DMS153 treated with DMSO at 0.1 percent for 48 hours (cell line): ENCODE results near the gene TRAK1.

ENCODE experiments used
- DNase-seq: peaks from one replicate; lab custom pipeline; 2025; ENCODE audit not compliant: unreplicated experiment; lab: John Stamatoyannopoulos, UW

TRAK1 gene

DNA sequence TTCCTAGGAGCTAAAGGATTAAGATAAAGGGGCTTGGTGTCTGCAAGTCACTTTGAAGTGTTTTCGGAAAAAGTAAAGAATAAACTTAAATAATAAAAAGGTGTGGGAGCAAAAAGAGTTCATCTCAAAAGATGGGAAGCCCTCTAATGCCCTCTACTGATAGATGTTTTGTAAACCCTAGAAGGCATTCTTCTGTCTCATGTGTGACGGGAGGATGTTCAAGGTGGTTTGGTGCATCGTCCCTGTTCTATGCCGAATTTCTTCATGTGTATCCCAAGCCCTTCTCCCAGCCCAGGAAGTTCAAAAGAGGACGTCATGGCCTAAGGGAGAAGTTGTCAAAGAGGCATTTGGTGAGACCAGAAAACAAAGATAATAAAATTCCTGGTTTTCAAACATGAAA is 137.6 kb downstream of the TRAK1 start:
- DNase-seq, result no peak

DNA sequence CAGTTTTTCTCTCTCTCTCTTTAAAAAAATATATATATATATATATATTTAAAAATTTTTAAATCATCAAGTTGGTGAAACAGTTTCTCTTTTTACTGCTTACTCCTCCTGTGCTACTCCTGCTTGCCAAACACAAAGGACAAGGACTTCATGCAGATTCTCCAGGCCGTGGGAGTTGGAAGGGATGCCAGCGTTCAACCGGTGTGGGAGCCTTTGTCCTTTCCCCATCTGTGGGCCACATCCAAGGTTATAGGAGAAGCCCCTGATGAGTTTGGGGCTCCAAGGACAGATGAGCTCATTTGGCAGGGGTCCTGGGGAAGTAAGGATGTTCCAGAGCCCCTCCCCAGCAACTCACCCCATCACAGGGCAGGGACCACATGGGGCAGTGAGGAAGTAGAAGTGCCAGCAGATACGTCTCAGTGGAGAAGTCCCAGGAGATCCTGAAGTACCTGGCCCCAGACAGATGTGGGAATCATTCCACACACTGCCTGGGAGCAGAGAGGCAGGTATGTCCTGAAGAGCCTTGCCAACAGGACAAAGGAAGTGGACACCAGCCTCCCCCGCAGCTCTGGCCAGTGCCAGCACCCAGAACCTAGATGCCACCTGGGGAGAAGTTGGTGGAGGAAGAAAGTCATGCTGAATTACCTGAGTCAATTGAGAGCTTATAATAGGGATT is 138.2 kb downstream of the TRAK1 start:
- no peak for DNase-seq

DNA sequence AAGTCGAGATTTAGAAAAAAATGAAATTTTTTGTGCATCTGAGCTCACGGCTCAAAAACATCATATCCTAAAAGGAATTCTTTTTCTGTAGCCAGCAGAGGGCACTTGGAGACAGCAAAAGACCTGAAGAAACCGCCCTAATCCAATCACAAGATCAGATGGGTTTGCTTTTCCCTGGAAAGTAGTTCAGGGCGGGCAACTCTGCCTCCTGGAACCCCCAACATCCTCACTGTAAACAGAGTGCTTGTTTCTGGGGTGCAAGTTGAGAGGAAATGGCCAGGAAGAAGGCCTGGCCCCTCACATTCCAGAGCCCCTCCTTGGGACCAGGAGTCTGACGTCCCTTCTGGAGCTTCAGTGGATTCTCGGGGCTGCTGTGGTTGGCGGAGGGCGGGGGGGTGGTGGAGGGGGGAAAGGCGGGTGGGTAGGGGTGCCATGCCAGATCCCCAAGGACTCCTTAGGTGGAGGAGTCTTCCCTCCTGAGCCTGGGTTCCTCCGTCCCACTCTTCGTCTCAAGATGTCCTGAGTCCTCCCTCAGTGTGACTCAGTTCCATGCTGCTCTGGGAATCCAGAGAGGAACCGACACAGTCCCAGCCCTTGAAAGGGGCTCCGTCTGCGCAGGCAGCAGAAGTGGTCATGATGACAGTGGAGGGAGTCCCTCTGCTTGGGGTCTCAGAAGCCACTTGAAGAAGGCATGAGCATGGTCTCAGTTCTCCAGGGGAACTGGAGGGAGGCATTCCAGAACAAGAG is 139.0 kb downstream of the TRAK1 start:
- DNase-seq, result no peak

DNA sequence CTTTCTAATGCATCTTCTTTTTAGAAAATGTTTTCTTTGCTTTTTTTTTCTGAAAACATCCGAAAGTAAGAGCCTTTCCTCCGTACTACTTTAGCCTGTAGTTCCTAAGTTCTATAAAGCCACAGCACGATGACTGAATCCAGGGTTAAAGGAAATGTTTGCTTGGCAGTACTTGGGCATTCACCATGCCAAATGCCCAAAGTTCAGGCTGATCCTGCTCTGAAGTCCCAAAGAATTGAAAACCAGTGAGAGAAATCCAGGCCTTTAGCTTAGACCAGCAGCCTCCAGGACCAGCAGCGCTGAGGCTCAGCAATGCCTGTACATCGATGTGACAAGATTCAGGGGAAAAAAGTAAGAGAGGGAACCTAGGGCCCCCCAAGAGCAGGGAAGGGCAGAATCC is 139.7 kb downstream of the TRAK1 start:
- no peak for DNase-seq

DNA sequence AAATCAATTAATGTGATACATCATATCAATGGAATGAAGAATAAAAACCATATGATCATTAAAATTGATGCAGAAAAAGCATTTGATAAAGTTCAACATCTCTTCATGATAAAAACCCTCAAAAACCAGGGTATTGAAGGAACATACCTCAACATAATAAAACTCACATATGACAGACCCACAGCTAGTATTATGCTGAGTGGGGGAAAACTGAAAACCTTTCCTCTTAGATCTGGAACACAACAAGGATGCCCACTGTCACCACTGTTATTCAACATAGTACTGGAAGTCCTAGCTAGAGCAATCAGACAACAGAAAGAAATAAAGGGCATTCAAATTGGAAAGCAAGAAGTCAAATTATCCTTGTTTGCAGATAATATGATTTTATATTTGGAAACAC is 144.4 kb downstream of the TRAK1 start:
- no peak for DNase-seq

DNA sequence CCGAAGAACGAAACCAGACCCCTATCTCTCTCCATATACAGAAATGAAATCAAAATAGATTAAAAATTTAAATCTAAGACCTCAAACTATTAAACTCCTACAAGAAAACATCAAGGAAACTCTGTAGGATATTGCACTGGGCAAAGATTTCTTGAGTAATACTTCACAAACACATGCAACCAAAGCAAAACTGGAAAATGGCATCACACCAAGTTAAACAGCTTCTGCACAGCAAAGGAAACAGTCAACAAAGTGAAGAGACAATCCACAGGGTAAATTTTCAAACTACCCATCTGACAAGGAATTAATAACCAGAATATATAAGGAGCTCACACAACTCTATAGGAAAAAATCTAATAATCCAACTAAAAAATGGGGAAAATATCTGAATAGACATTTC is 145.5 kb downstream of the TRAK1 start:
- DNase-seq, result no peak

DNA sequence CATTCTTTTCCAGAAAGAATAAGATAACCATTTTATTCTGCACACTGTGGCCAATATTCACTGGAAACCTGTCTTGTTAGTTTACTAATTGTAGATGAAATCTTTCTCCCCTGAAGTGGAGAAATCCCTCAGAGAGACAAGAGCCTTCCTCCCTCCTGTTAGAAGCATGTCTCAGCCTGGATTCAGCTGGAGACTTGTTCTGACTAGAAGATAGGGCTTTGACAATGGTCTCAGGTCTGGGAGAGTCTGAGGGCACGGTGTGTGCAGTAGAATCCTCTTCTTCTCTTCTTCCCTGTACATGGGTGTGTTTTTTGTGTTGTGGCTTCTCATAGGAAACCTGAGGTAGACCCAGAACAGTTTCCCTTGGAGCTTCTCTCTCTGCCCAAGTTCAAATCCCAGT is 154.9 kb downstream of the TRAK1 start:
- DNase-seq, result no peak

DNA sequence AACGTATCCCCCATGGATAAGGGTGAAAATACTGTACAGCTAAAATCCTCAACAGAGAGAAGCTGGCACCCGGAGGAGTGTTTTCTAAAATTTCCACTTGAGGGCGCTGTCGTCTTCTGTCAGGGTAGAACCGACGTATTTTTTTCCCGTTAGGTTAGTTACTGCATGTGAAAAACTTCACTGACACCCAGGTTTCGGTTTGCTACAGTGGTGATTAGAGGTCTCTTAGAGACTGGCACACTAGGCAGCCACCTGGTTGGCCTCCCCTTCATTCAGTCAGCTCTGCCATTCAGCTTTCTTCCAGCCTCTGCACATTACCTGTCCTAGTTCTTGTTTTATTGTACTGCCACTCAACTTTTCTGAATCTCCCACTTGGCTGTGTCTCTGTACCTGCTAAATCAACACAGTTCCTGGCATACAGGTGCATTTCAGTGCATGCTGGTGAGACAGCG is 156.4 kb downstream of the TRAK1 start:
- peak; percentile 10 for DNase-seq

DNA sequence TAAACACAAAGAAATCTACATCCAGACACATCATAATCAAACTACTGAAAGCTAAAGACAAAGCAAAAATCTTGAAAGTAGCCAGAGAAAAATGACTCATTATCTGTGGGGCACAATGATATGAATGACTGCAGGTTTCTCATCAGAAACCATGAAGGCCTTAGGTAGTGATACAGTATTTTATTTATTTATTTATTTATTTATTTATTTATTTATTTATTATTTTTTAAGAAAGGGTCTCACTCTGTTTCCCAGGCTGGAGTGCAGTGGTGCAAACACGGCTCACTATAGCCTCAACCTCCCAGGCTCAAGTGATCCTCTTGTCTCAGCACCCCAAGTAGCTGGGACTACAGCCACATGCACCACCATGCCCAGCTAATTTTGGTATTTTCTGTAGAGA is 159.6 kb downstream of the TRAK1 start:
- no peak for DNase-seq

DNA sequence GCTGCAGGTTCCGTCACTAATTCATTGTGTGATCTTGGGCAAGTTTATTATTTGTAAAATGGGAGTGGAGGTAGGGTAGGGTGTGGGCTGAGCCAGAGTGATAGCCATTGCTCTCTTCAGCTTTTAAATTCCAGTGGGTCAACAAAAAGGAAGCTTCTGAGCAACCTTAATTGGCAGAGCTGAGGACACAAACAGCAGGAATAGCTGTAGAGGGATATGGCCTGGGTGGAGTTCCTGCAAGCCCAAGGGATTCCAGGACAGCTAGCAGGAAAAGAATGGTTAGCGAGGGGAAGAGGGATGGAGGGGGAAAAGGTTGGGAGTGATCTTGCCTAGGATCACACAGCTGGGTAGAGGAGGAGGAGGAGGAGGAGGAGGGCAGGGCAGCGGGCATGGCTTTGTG is 163.4 kb downstream of the TRAK1 start:
- no peak for DNase-seq

DNA sequence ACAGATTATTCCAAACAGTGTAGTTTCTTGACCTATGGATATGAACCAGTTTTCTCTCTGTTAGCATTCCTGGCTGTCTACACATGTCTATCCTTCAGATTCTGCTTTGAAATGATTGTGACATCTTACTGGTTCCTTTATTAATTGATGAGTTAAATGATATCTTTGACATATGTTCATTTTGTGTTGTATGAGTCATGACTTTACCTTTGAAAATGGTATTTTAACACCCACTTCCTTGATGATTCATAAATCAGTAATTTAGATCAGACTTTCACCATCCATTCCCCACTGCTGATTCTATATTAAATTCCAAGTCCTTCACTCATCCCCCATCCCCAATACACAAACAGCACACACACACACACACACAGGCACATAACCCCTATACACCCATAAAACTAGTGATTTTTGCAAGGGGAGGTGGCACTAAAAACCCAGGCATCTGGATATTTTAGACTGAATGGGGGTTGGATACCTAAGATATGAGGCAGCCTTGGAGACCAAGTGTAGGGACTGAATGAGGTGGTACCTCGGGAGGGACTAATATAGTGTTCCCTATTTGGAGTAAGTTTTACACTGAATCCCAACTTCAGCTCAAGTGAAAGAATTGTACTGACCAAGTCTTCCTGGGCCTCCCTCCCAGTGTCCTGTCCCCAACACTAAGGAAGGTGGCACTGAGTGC is 165.1 kb downstream of the TRAK1 start:
- DNase-seq, result no peak

DNA sequence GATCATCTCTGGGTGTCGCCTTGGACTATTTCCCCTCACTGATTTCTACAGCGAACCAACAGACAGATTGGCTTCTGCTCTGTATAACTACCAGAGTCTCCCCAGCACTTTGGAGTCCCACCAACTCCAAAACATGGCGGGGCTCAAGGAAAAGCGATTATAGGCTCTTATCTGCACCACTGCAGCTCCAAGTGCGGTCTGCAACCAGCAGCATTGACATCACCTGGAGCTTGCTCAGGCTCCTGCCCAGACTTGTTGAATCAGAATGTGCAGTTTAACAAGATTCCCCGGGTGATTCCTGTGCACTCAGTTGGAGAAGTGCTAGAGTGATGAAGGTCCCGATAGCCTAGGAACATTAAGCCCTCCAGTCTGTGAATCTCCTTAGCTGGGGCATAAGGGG is 165.8 kb downstream of the TRAK1 start:
- no peak for DNase-seq

DNA sequence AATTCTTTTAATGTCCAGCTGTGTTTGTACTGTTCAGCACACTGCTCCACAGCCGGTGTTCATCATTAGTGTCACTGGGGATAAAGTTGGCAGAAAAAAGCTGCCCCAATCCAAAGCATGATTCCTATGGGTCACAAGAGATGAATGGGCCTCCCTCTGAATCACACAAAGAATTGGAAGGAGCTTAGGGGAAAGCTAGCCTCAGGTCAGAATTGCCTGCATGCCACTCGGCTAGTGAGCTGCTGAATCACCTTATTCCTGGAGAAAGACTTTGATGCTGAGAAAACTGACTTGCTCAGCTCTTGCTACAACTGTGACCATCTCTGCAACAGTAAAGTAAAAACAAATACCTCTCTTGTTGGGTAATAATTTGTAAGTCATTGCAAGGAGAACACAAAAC is 171.4 kb downstream of the TRAK1 start:
- DNase-seq, result no peak

DNA sequence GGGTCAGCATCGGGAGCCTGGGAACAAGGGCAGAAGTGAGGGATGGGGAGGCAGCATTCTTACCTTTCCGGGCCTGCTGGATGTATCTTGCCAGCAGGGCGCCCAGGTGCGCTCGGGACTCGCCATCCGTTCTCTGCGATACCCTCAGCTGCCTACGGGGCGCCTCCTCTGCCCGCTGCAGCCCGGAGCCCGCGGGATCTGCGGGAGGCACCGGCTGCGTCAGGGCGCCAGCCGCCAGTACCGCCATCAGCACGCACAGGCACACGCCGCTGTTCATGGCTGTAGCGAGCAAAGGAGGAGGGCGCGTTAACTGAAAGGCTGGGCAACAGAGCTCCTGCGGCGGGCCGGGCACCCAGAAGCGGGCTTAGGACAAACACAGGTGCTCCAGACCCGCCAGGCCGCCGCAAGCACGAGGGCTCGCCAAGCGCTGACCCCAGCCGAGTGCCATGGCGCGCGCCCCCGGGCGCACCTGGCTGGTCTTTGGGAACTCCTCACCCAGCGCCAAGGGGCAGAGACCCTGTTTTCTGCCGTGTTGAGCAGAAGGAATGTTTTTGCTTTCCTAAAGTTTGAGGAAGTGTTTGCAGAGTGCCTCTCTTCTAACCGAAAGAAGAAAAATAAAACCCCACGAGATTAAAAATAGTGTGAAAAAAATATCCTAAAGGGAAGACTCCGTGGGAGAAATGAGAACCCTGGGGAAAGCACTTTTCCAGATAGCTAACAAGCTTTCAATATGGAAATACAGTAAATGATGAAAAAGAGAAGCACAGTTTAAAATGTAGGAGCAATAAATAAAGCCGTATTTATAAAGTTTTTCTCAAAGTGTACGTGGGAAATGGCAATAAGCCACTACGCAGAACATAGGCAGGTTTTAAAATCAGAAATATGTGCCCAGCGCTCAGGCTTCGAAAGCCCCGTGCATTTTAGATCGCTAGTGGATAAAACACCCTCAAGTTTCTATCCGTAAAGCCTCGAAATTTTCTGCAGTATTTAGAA is 172.5 kb downstream of the TRAK1 start:
- DNase-seq, result no peak

DNA sequence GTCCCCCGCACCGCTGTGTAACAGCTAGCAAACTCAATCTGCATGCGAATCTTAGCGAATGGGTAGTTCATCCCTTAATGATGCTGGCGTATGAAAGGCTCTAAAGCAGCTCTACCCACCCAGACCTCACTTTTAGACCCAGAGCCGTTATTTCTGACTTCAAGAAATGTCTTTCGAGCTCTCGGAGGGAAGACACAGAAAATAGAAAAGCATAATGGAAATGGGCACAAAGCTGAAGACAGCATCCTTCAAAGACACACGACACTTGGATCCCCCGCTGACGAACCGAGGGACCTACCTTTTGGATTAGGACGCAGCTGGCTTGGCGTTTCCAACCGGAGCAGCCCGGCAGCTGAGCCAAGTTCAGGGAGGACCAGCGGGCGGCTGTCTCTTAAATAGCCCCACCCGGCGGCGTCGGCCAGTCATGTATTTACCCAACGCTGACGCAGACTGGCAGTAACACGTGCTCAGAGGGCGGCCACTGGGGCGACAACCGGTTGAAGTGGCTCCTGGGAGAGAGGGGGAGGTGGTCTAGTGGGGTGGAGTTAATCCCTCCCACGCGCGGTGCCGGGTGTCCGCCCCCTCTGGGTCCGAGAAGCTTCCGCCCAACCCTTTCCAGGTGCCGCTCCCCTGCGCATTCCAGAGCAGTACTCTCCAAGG is 173.4 kb downstream of the TRAK1 start:
- no peak for DNase-seq

DNA sequence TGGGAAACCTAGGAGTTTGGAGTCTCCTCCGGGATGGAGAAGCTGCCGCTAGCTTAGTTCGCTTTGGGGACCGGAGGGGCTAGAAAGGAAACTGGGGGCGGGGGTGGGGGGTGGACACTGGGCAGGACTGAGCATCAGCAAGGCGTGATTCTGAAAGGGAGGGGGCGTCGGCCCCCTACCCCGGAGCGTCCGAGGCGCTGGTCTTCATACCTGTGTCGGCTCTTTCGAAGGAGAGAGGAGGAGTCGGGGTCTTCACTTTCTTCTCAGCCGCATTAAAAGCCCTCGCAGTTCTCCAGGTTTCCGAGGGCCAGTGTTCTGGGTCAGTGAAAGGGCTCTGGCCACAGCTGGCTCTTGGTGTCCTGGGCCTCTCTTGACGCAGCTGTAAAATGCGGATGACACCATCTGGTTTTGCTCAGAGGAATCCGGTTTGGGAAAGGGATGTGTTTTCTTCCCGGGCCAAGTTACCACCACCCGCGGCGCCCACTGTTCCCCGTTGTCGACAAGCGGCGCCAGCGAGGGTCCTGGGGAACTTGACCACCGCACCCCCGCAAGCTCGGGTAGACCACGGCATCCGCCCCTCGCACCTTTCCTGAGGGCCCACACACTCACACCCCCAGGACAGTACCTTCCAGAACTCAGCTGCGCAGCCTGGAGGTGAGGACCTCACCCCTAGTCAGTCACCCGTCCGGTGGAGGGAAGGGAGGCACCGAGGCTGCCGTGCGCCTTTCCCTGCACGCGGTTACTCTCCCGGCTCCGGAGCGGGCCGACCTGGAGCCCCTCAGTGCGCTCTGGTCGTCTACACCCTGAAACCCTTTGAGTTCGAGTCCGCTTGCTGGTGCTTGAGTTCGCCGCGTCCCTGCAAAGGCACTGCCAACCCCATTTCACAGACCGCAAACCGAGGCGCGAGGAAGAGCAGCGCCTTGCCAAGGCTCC is 174.2 kb downstream of the TRAK1 start:
- DNase-seq, result no peak

DNA sequence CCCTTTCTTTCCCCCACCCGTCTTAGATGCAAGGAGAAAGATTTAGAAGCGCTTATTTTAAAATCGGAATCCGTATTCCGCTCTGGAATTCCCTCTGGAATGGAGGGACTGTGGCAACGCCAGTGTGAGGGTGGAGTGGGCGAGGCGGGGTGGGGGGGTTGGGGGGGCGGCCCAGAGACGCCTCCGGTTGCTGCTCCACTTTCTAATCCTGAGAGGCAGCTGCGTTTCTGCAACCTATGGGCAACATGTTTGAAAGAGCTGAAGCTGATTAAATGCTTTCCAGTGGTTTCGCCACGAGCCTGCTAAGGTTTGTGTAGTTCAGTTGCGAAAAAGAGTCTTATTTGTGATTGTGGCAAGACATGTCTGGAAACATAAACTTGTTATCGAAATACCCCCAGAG is 174.9 kb downstream of the TRAK1 start, which contains the start of gene CCK:
TSS of gene CCK (minus strand) at position 101 of the 400 bp plus-strand sequence. CDS start 2,555 bp downstream, outside the sequence.
- DNase-seq, result no peak

DNA sequence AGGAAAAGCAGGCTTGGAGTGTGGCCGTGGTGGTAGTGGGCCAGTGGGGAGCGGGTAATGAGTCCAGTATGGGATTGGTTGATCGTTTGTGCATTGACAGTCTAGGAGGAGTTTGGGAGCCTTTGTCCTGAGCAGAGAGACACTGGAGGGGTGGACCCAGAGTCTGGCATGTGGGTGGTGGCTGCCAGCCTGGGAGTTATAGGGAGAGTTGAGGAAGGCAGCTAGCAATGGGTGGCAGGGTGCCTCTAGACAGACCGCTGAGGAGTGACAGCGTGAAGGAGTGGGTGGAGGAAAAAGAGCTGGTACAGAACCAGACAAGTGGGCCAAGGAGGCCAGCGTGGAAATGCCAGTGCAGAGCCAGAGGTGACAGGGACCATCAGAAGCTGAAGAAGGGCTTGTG is 176.7 kb downstream of the TRAK1 start:
- no peak for DNase-seq

DNA sequence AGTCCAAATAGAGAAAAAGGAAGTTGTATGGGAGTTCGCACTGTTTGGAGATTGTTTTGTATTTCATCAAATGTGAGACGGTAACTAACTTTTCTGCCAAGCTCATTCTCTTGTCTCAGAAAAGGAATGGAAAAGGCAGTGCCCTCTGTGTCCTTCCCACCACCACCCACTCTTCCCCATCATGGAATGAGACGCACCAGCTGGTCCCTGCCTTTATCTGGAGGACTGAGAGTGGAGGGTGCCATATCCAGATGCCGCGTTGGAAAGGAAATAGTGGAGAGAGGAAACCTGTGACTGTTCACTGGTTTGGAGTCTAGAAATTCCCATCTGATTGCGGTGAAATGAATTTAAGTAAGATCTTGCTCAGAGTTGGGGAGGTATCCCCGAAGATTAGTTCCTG is 178.5 kb downstream of the TRAK1 start:
- DNase-seq, result no peak
